ENCODE measurements around the gene TXNIP.

DNA sequence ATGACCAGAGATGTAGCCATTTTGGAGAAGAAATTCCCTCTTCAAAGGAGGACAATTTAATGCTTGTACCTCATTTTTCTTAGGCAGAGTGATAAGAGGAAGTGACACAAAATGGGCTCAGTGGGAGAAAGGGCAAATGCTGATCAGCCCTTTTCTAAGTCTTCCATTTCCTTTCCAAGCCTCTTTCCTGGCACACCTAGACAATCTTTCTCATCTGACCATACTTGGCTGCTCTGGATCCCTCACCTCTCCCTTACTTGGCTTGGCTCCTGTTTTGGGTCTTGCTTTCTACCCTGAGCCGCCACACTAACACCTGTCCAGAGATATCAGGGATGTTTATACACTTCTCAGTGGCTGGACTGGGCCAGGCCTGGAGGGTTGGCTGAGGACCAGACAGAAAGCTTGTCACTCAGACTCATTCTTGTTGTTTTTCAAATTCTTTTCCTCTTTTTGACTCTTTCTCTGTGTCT lies 13.1 kb downstream of the TXNIP start:
- TF ChIP-seq, protein P1, sequence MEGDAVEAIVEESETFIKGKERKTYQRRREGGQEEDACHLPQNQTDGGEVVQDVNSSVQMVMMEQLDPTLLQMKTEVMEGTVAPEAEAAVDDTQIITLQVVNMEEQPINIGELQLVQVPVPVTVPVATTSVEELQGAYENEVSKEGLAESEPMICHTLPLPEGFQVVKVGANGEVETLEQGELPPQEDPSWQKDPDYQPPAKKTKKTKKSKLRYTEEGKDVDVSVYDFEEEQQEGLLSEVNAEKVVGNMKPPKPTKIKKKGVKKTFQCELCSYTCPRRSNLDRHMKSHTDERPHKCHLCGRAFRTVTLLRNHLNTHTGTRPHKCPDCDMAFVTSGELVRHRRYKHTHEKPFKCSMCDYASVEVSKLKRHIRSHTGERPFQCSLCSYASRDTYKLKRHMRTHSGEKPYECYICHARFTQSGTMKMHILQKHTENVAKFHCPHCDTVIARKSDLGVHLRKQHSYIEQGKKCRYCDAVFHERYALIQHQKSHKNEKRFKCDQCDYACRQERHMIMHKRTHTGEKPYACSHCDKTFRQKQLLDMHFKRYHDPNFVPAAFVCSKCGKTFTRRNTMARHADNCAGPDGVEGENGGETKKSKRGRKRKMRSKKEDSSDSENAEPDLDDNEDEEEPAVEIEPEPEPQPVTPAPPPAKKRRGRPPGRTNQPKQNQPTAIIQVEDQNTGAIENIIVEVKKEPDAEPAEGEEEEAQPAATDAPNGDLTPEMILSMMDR (conservative IDR thresholded peaks at IDR 0.05), result no peak
- no peak for TF ChIP-seq EZH2 (IDR thresholded peaks at IDR 0.05; ENCODE audit: low read depth)
